GM19324 (cell line): ENCODE measurements around the gene PTK7.
"Not testable (repeated sequence)": the region's sequence is repeated elsewhere in the genome, so short reads cannot be mapped to it uniquely, and the experiment has no call there.

Source experiments
- ATAC-seq: cut with Tn5 transposase; IDR thresholded peaks from one replicate; pipeline ENCODE4 v1.9.1; 2021; ENCODE audit warnings: mild to moderate bottlenecking, moderate library complexity; ENCODE audit not compliant: unreplicated experiment, low FRiP score

The PTK7 gene

GRCh38 chr6:43053545-43054205 is 22.4 kb upstream of the PTK7 start, which contains the start of gene CUL7:
Gene CUL7, minus strand, starts transcription at chr6:43053851. Its CDS starts 1,063 bp downstream, at chr6:43052788.
- peak; percentile 90 for ATAC-seq

- no peak for ATAC-seq
Measured at GRCh38 chr6:43054206-43054943, 21.7 kb upstream of the PTK7 start.

- ATAC-seq: no peak
Measured at GRCh38 chr6:43055966-43056365, 20.1 kb upstream of the PTK7 start.

DNA sequence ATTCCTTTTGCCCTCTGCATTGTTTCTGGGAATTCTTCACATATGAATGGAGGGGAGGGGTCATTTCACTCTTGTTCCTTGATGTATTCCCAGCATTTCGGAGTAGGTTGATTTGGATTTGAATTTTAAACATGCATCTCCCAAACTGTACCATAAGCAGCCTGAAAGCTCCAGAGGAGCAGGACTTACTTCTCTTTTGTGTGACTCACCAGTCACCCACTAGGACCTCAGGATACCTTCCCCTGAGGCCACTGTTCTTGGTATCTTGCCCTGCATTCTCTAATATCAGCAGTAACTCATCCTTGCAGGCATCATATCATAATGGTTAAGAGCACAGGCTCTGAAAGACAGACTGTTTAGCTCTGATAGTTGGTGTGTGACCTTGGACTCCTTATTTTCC is 17.6 kb upstream of the PTK7 start:
- ATAC-seq: no peak

DNA sequence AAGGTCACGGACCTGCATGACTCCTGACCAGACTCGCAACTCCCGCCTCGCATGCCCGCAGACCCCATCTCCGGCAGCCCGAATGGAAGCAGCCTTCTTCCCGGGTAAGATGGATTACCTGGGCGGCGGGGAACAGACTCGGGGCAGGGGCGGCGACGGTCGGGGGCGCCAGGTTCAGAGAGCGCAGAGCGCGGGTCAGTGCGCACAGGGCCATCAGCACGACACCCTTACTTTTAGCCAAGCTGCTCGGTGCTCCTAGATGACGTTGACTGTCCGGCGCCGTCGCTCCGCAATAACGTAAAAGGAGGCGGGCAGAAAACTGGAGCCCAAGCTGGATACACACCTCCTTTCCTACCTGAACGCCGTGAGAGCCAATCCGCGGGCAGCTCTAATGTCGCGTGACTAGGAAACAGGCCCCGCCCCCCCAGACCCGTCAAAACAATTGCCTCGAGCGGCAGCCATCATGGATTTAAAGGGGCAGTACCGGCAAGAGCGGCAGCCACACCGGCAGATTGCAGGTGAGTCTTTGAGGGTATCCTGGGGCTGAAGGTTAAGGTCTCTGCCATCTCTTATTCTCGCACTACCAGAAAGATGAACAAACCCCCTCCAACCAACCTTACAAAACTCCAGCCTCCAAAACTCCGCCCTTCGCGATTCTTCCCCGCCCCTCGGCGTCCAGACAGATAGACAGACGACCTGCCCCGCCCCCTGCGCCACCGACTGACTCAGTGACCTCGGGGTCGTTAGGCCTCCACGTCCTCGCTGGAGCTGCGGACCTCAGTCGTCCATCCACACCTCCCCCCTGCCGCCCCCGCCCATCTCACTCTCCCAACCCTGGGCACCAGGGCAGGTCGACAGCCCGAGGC is 16.7 kb upstream of the PTK7 start, which contains the start of the genes KLC4 and MRPL2:
KLC4 (plus strand) TSS at position 464 of the 866 bp plus-strand sequence. CDS start 1,705 bp downstream, outside the sequence.
MRPL2 (minus strand) TSS at position 267 of the 866 bp plus-strand sequence; CDS start at position 214, 53 bp downstream.
- peak; percentile 94 for ATAC-seq

- ATAC-seq: no peak
Measured at GRCh38 chr6:43060034-43060754, 15.9 kb upstream of the PTK7 start.

DNA sequence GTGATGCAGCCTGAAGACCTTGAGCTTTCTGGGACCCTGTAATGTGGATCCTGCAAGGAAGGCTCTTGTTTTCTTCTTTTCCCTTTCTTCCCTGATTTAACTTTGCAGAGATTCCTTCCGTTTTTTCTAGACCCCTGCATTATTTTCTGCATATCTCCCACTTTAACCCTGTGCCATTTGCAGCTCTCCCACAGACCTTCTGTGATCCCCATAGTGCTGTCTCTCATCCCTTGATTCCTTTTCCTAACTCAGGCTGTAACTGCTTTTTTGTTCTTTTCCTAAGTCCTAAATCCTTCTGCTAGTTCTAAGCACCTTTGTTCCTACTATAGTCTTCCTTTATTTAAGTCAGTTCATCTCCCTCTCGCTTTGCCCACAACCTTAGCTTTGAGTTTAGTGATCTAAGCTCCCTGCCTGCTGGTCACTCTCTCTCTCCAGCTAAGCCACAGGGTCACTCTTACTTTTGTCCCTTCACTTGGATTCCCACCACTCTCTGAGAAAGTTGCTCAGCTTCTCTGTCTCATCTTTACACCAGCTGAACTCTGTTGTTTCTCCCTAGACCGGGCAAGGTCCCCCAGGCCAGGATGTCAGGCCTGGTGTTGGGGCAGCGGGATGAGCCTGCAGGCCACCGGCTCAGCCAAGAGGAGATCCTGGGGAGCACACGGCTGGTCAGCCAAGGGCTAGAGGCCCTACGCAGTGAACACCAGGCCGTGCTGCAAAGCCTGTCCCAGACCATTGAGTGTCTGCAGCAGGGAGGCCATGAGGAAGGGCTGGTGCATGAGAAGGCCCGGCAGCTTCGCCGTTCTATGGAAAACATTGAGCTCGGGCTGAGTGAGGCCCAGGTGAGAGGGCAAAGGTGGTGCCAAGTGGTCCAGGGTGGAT is 15.1 kb upstream of the PTK7 start:
- ATAC-seq: no peak

- no peak for ATAC-seq
Measured at GRCh38 chr6:43061861-43062260, 14.3 kb upstream of the PTK7 start.

GRCh38 chr6:43062818-43063217 is 13.3 kb upstream of the PTK7 start:
- no peak for ATAC-seq

GRCh38 chr6:43070028-43070632 is 6.0 kb upstream of the PTK7 start:
- ATAC-seq: no peak

DNA sequence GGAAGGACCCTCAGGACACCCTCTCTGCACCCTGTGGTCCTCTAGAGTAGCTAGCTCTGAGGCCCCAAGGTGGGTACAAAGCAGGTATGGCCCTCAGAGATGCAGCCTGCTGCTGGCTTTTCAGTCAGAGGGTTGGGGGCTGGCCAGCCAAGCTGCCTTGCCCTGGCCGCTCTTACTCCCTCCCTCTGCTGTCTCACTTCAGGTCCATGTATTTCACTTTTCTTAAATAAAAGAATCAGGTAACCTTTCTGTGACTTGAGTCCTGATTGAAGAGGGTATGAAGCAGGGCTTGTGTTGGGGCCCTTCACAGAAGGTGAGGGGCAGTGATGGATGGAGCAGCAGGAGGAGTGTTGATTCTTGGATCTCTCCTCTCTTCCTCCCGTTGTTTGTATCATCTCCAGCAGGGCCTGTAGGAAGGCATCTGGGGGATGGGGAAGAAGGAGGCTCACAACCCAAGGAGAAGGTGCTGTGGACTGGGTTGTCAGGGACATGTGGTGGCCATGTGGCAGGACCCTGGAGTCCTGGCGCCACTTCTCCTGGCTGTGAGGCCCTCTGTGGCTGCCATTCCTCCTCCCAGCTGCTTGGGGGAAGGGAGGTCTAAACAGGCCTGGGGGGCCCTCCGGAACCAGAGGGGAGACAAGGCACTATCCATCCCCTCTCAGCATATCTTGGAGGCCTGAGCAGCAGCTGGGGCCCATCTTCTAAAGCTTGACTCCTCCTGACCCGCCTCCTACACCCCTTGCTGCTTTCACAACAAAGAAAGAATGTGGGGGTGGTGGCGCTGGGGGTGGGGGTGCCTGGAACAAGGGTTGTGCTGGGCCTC is 1.1 kb upstream of the PTK7 start:
- no peak for ATAC-seq

GRCh38 chr6:43076464-43077332 is 584 bp downstream of the PTK7 start:
- ATAC-seq: no peak

GRCh38 chr6:43077333-43077809 is 1.3 kb downstream of the PTK7 start:
- ATAC-seq: no peak

GRCh38 chr6:43077981-43078511 is 1.9 kb downstream of the PTK7 start:
- no peak for ATAC-seq

DNA sequence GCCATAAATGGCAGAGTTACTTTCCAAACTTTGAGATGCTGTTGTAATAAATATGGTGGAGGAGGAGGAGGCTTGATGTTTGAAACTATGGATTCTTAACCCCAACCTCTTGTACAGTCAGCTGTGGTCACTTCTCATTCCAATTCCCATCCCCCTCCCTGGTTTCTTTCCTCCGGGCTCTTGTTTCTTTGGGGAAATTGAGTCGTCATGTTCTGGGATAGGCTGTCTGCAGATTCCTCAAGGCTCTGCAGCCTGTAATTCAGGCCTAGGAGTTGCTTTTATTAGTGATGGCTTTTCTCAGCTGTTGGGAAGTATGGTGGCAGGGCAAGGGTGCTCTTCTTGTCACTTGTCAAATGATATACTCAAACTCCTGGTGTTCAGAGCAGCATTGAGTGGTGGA is 2.6 kb downstream of the PTK7 start:
- no peak for ATAC-seq

GRCh38 chr6:43081043-43081442 is 4.9 kb downstream of the PTK7 start:
- no peak for ATAC-seq

GRCh38 chr6:43081922-43082321 is 5.8 kb downstream of the PTK7 start:
- not testable (repeated sequence) for ATAC-seq
